ENCODE results near the gene CUTA.

The CUTA gene

DNA sequence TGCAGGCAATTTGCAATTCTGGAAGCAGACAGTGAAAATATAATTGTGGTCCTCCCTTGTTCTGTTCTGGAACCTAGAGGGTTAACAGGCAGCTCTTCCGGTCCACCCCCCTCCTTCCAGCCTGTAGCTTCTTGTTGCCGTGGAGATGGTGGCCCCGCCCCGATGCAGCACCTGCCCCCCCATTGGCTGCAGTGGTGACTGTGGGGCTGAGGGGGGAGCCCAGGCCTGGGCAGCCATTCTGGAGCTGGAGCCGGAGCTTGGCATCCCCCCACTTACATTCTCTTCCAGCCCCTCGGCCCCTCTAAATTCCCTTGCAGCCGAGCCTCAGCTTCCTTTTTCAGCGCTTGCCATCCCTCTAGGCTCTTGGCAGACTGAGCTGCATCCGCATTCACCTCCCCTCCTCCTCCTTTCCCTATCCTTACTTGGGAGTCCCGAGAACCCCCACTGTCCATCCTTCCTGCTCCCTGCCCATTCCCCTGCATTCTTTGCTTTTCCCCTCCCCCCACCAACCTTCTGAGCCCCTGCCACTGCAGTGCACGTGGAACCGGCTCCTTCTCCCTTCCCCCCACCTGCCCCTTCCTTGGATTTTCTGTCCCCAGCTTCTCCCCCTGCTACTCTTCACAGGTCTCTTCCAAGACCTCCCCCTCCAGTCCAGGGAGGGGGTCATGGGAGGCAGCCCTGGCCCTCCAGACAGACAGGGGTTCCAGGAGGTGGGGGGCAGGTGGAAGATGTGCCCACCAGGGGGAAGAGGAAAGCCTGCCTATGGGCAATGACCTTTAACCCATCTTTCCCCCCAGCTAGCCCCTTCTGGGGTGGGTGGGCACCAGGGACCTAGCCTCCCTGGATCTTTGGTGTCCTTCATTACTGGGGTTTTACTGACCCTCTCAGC lies 13.3 kb upstream of the CUTA start (continued):
- TF ChIP-seq ZNF473 (tag by site-specific recombination; IDR thresholded peaks at IDR 0.05) (no peak), ZNF274 (IDR thresholded peaks at IDR 0.05; ENCODE audit: low read length) (no peak), ZNF274 (tag by site-specific recombination; IDR thresholded peaks at IDR 0.05; ENCODE audit: borderline replicate concordance) (no peak), ZNF157 (tag by site-specific recombination; IDR thresholded peaks at IDR 0.05) (no peak), ZNF114 (tag by site-specific recombination; IDR thresholded peaks at IDR 0.05) (no peak), KLF9 (tag by site-specific recombination; IDR thresholded peaks at IDR 0.05; ENCODE audit: low read depth) (peak; percentile 27; the same call in 1 of the 2 replicates), ZNF600 (tag by site-specific recombination; IDR thresholded peaks at IDR 0.05) (peak; percentile 82), ZNF555 (tag by site-specific recombination; conservative IDR thresholded peaks at IDR 0.05) (no peak), EGR2 (tag by site-specific recombination; IDR thresholded peaks at IDR 0.05; ENCODE audit: low read depth) (no peak), ZBTB8A (tag by site-specific recombination; IDR thresholded peaks at IDR 0.05) (no peak), ZNF776 (tag by site-specific recombination; IDR thresholded peaks at IDR 0.05; ENCODE audit: borderline replicate concordance) (no peak), ZNF239 (tag by site-specific recombination; IDR thresholded peaks at IDR 0.05) (no peak), ZNF792 (tag by site-specific recombination; IDR thresholded peaks at IDR 0.05) (no peak), ZNF561 (tag by site-specific recombination; IDR thresholded peaks at IDR 0.05; ENCODE audit: borderline replicate concordance) (no peak; the same call in 1 of the 2 replicates), ZNF530 (tag by site-specific recombination; IDR thresholded peaks at IDR 0.05; ENCODE audit: low read depth) (no peak), GFI1B (tag by site-specific recombination; IDR thresholded peaks at IDR 0.05) (no peak), ZSCAN23 (tag by site-specific recombination; IDR thresholded peaks at IDR 0.05) (no peak), ZEB2 (tag by site-specific recombination; IDR thresholded peaks at IDR 0.05) (no peak), TCF7L2 (IDR thresholded peaks at IDR 0.05; ENCODE audit: borderline replicate concordance, low read depth, low read length) (no peak), SCRT2 (tag by site-specific recombination; IDR thresholded peaks at IDR 0.05) (peak; percentile 99), MEIS1 (CRISPR knock-in tag; IDR thresholded peaks at IDR 0.05; ENCODE audit: borderline replicate concordance) (no peak), ZNF670 (tag by site-specific recombination; IDR thresholded peaks at IDR 0.05; ENCODE audit: low read depth) (no peak), ZNF585B (tag by site-specific recombination; IDR thresholded peaks at IDR 0.05) (no peak), GLI2 (tag by site-specific recombination; IDR thresholded peaks at IDR 0.05; ENCODE audit: borderline replicate concordance, low read depth) (no peak), ZNF423 (tag by site-specific recombination; IDR thresholded peaks at IDR 0.05) (no peak), ZNF660 (tag by site-specific recombination; IDR thresholded peaks at IDR 0.05) (no peak), ZNF292 (tag by site-specific recombination; IDR thresholded peaks at IDR 0.05; ENCODE audit: borderline replicate concordance, low read depth) (no peak), ZNF624 (tag by site-specific recombination; IDR thresholded peaks at IDR 0.05) (no peak)
- TF ChIP-seq, protein P1, sequence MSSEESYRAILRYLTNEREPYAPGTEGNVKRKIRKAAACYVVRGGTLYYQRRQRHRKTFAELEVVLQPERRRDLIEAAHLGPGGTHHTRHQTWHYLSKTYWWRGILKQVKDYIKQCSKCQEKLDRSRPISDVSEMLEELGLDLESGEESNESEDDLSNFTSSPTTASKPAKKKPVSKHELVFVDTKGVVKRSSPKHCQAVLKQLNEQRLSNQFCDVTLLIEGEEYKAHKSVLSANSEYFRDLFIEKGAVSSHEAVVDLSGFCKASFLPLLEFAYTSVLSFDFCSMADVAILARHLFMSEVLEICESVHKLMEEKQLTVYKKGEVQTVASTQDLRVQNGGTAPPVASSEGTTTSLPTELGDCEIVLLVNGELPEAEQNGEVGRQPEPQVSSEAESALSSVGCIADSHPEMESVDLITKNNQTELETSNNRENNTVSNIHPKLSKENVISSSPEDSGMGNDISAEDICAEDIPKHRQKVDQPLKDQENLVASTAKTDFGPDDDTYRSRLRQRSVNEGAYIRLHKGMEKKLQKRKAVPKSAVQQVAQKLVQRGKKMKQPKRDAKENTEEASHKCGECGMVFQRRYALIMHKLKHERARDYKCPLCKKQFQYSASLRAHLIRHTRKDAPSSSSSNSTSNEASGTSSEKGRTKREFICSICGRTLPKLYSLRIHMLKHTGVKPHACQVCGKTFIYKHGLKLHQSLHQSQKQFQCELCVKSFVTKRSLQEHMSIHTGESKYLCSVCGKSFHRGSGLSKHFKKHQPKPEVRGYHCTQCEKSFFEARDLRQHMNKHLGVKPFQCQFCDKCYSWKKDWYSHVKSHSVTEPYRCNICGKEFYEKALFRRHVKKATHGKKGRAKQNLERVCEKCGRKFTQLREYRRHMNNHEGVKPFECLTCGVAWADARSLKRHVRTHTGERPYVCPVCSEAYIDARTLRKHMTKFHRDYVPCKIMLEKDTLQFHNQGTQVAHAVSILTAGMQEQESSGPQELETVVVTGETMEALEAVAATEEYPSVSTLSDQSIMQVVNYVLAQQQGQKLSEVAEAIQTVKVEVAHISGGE (tag by site-specific recombination; conservative IDR thresholded peaks at IDR 0.05; ENCODE audit: low read depth) = no peak
- TF ChIP-seq, protein P2, sequence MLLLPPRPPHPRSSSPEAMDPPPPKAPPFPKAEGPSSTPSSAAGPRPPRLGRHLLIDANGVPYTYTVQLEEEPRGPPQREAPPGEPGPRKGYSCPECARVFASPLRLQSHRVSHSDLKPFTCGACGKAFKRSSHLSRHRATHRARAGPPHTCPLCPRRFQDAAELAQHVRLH (tag by site-specific recombination; IDR thresholded peaks at IDR 0.05) = no peak
- TF ChIP-seq, protein P3, sequence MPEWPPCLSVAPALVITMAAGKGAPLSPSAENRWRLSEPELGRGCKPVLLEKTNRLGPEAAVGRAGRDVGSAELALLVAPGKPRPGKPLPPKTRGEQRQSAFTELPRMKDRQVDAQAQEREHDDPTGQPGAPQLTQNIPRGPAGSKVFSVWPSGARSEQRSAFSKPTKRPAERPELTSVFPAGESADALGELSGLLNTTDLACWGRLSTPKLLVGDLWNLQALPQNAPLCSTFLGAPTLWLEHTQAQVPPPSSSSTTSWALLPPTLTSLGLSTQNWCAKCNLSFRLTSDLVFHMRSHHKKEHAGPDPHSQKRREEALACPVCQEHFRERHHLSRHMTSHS (tag by site-specific recombination; IDR thresholded peaks at IDR 0.05) = no peak
- TF ChIP-seq, protein P4, sequence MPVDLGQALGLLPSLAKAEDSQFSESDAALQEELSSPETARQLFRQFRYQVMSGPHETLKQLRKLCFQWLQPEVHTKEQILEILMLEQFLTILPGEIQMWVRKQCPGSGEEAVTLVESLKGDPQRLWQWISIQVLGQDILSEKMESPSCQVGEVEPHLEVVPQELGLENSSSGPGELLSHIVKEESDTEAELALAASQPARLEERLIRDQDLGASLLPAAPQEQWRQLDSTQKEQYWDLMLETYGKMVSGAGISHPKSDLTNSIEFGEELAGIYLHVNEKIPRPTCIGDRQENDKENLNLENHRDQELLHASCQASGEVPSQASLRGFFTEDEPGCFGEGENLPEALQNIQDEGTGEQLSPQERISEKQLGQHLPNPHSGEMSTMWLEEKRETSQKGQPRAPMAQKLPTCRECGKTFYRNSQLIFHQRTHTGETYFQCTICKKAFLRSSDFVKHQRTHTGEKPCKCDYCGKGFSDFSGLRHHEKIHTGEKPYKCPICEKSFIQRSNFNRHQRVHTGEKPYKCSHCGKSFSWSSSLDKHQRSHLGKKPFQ (tag by site-specific recombination; IDR thresholded peaks at IDR 0.05) = no peak

All from HEK293 (cell line).